ENCODE results near the gene FFAR2.
"Not testable (repeated sequence)": the region's sequence is repeated elsewhere in the genome, so short reads cannot be mapped to it uniquely, and the experiment has no call there.

Gene FFAR2

GRCh38 chr19:35458731-35459391 lies 10.8 kb downstream of the FFAR2 start:
- peak overlapping the region; percentile 98 for H3K27ac ChIP-seq
- TF ChIP-seq CTCF (conservative IDR thresholded peaks at IDR 0.05) = no peak

GRCh38 chr19:35459414-35460082 lies 11.5 kb downstream of the FFAR2 start:
- H3K27ac ChIP-seq = peak overlapping the region; percentile 98
- no peak for TF ChIP-seq CTCF (conservative IDR thresholded peaks at IDR 0.05)

- H3K27ac ChIP-seq = peak overlapping the region; percentile 98
- no peak for TF ChIP-seq CTCF (conservative IDR thresholded peaks at IDR 0.05)
These were observed 12.6 kb downstream of the FFAR2 start for GRCh38 chr19:35460608-35461007.

- no peak for TF ChIP-seq CTCF (conservative IDR thresholded peaks at IDR 0.05)
- peak overlapping the region; percentile 98 for H3K27ac ChIP-seq
These were observed 13.0 kb downstream of the FFAR2 start for GRCh38 chr19:35461060-35461459.

DNA sequence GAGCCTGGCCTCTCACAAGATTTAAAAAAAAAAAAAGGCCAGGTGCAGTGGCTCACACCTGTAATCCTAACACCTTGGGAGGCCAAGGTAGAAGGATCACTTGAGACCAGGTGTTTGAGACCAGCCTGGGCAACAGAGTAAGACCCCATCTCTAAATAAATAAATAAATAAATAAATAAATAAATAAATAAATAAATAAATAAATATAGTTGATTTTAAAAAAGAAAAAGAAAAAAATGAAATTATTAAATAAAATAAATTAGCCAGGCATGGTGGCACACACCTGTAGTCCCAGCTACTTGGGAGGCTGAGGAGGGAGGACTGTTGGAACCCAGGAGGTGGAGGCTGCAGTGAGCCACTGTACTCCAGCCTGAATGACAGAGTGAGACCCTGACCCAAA lies 13.7 kb downstream of the FFAR2 start:
- not testable (repeated sequence) for H3K27ac ChIP-seq

DNA sequence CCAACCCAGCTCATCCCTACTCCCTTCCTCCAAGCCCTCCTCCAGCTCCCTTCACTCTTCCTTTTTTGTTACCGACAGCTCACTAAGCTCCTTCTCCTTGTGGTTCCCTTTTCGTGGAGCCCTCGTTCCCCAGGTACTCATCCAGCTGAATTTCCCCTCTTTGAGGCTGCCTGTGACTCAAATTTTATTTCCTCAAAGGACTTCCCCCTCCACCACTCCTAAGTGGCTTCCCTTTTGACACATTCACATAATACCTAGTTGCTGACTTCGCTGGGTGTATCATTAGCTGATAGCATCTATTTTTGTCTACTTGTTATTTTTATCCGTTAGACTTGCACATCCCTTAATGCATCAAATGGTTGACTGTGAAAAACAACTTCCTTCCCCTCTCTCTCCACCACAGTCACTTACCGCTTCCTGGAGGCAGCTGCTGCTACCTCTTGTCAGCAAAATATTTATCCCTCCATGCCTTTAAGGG lies 14.5 kb downstream of the FFAR2 start:
- no peak overlapping the region for H3K27ac ChIP-seq
- TF ChIP-seq CTCF (conservative IDR thresholded peaks at IDR 0.05) = no peak

DNA sequence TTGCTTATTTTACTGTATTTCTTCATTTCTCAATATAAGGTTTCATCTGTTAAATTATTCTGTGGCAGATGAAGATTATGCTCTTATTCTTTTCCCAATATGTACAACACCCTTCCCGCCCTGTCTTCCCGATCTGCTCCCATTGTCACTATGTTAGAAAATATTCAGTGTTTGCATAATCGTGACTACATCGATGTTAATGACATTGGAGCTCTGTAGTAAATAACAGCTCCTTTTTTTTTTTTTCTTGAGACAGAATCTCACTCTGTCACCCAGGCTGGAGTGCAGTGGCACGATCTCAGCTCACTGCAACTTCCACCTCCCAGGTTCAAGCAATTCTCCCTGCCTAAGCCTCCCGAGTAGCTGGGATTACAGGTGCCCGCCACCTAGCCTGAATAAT lies 14.9 kb downstream of the FFAR2 start:
- not testable (repeated sequence) for H3K27ac ChIP-seq

GRCh38 chr19:35466259-35466658 lies 18.2 kb downstream of the FFAR2 start:
- H3K27ac ChIP-seq = no peak overlapping the region
- TF ChIP-seq CTCF (conservative IDR thresholded peaks at IDR 0.05) = no peak

Measured in VCaP (cell line).